NB4 (cell line): ENCODE measurements around the gene GTF2H4.

Experiments used
- DNase-seq: peaks from one replicate; pipeline ENCODE4 v3.0.0; 2010; ENCODE audit warnings: low read depth
- H3K4me3 ChIP-seq: one replicate; pipeline ENCODE4 v1.5.1; 2011; ENCODE audit warnings: mild to moderate bottlenecking, low read depth, low read length, moderate library complexity
- CTCF ChIP-seq: IDR thresholded peaks from one replicate; pipeline ENCODE4 v1.5.1; 2012; ENCODE audit warnings: low read depth, low read length
- MAX ChIP-seq: IDR thresholded peaks from 2 replicates; pipeline ENCODE4 v1.6.1; 2011; ENCODE audit warnings: low read depth, low read length
- MYC ChIP-seq: IDR thresholded peaks from 2 replicates; pipeline ENCODE4 v1.6.1; 2011; ENCODE audit warnings: low read depth, low read length
- POLR2A ChIP-seq: IDR thresholded peaks from 2 replicates; pipeline ENCODE4 v1.6.1; 2011; ENCODE audit warnings: mild to moderate bottlenecking; ENCODE audit not compliant: insufficient read length; ENCODE audit errors: extremely low read depth

Gene GTF2H4

GRCh38 chr6:30894935-30895334 is 13.1 kb upstream of the GTF2H4 start:
- DNase-seq, result no peak
- no peak overlapping the region for H3K4me3 ChIP-seq
- TF ChIP-seq MYC, result no peak

GRCh38 chr6:30895343-30895742 is 12.7 kb upstream of the GTF2H4 start:
- DNase-seq, result no peak
- TF ChIP-seq CTCF (no peak), MYC (no peak), MAX (no peak), POLR2A (no peak)
- no peak overlapping the region for H3K4me3 ChIP-seq

- no peak for TF ChIP-seq POLR2A
- no peak for TF ChIP-seq CTCF
- DNase-seq, result no peak
- no peak overlapping the region for H3K4me3 ChIP-seq
Measured at GRCh38 chr6:30896541-30896940, 11.5 kb upstream of the GTF2H4 start.

- TF ChIP-seq POLR2A (no peak), CTCF (no peak), MYC (no peak), MAX (no peak)
- no peak for DNase-seq
- H3K4me3 ChIP-seq, result no peak overlapping the region
Measured at GRCh38 chr6:30897882-30898281, 10.1 kb upstream of the GTF2H4 start.

- DNase-seq, result no peak
- TF ChIP-seq MAX, result no peak
- no peak for TF ChIP-seq MYC
- TF ChIP-seq POLR2A, result no peak
- no peak for TF ChIP-seq CTCF
Measured at GRCh38 chr6:30898750-30899360, 9.2 kb upstream of the GTF2H4 start.

GRCh38 chr6:30900863-30901417 is 7.1 kb upstream of the GTF2H4 start:
- TF ChIP-seq CTCF (no peak), MYC (no peak), POLR2A (no peak), MAX (no peak)
- no peak for DNase-seq
- H3K4me3 ChIP-seq, result no peak overlapping the region

More at GRCh38 chr6:30898750-30899360, 9.2 kb upstream of the GTF2H4 start:
- H3K4me3 ChIP-seq, result no peak overlapping the region
